Measurements from ENCODE around the gene MPI.

MPI gene

GRCh38 chr15:74840851-74841775 is 48.7 kb upstream of the MPI start:
- TF ChIP-seq ZNF571 (tag by site-specific recombination; IDR thresholded peaks at IDR 0.05): no peak
- TF ChIP-seq, protein P1, sequence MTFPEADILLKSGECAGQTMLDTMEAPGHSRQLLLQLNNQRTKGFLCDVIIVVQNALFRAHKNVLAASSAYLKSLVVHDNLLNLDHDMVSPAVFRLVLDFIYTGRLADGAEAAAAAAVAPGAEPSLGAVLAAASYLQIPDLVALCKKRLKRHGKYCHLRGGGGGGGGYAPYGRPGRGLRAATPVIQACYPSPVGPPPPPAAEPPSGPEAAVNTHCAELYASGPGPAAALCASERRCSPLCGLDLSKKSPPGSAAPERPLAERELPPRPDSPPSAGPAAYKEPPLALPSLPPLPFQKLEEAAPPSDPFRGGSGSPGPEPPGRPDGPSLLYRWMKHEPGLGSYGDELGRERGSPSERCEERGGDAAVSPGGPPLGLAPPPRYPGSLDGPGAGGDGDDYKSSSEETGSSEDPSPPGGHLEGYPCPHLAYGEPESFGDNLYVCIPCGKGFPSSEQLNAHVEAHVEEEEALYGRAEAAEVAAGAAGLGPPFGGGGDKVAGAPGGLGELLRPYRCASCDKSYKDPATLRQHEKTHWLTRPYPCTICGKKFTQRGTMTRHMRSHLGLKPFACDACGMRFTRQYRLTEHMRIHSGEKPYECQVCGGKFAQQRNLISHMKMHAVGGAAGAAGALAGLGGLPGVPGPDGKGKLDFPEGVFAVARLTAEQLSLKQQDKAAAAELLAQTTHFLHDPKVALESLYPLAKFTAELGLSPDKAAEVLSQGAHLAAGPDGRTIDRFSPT (tag by site-specific recombination; IDR thresholded peaks at IDR 0.05): no peak
- no peak for TF ChIP-seq KLF9 (tag by site-specific recombination; IDR thresholded peaks at IDR 0.05; ENCODE audit: low read depth)
- no peak for TF ChIP-seq ZNF26 (tag by site-specific recombination; IDR thresholded peaks at IDR 0.05)
- TF ChIP-seq ZFP37 (tag by site-specific recombination; IDR thresholded peaks at IDR 0.05): no peak
- no peak for TF ChIP-seq IKZF3 (tag by site-specific recombination; IDR thresholded peaks at IDR 0.05)
- no peak for TF ChIP-seq ZNF292 (tag by site-specific recombination; IDR thresholded peaks at IDR 0.05; ENCODE audit: borderline replicate concordance, low read depth)
- no peak for TF ChIP-seq KLF1 (tag by site-specific recombination; IDR thresholded peaks at IDR 0.05)
- TF ChIP-seq MEIS1 (CRISPR knock-in tag; IDR thresholded peaks at IDR 0.05; ENCODE audit: borderline replicate concordance): no peak
- TF ChIP-seq ZNF558 (tag by site-specific recombination; IDR thresholded peaks at IDR 0.05): no peak
- TF ChIP-seq ZNF350 (tag by site-specific recombination; IDR thresholded peaks at IDR 0.05): no peak
- H3K27ac ChIP-seq (ENCODE audit: extremely low read depth, low read depth, low read length): no peak overlapping the region
- POLR2A ChIA-PET: interaction anchor here (0.6 to 2.3 kb wide), 6 partner anchors 29 to 118 kb away, joined by 3 to 12 read pairs (median 5); partner anchors contain the start of gene MPI
- CTCF ChIA-PET: interaction anchor here (0.6 to 4.5 kb wide), 9 partner anchors 8 to 534 kb away, joined by 3 to 29 read pairs (median 4); no protein-coding TSS in a partner anchor
- H3K9me3 ChIP-seq (ENCODE audit: control insufficient read depth, insufficient read depth, low read depth, low read length): no peaks in the 10 kb centered on the region
- no peak overlapping the region for H3K4me3 ChIP-seq (ENCODE audit: low read depth, low read length)
- H3K4me1 ChIP-seq (ENCODE audit: control insufficient read depth, insufficient read depth, low read length): peaks cover 10% of the 10 kb centered on the region
- H3K36me3 ChIP-seq (ENCODE audit: control insufficient read depth in 2 of 2, insufficient read depth in 1 of 2, low read length in 2 of 2): peaks cover 5 to 59% of the 10 kb centered on the region in 2 experiments

DNA sequence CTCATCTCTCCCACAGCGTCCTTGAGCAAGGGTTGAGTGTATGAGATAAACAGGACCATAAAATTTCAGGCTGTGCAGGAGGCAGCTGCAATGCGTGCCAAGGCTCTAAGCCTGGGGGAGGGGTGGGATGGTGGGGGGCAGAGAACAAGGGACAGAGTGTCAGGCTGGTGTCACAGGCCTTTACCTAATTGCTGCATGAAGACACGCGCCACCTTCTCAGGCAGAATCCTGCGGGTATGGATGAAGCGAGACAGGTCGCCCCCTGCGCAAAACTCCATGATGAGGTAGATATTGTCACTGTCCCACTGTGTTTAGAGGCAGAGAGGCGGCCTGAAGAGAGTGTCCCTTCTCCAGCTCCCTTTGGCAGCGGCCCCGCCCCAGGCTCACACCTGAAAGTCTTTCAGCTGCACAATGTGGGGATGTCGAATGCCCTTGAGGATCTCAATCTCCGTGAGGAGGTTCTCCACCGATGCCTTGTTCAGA is 47.9 kb upstream of the MPI start:
- ChIA-PET POLR2A (interaction anchor here (0.6 to 2.3 kb wide), 11 partner anchors 28 to 117 kb away, joined by 3 to 12 read pairs (median 4); partner anchors contain the start of genes CSK, FAM219B and MPI), CTCF (interaction anchor here (0.7 to 4.5 kb wide), 9 partner anchors 9 to 206 kb away, joined by 3 to 29 read pairs (median 4); no protein-coding TSS in a partner anchor)
- Histone ChIP-seq H3K4me3 (ENCODE audit: low read depth, low read length) (peak overlapping the region; percentile 88), H3K36me3 (ENCODE audit: control insufficient read depth in 2 of 2, insufficient read depth in 1 of 2, low read length in 2 of 2) (peaks cover 0 to 52% of the 10 kb centered on the region in 2 experiments; a peak in 2 of 3 replicates), H3K4me1 (ENCODE audit: control insufficient read depth, insufficient read depth, low read length) (peaks cover 10% of the 10 kb centered on the region), H3K27ac (ENCODE audit: extremely low read depth, low read depth, low read length) (peak overlapping the region; percentile 86; the same call in 1 of the 2 replicates), H3K9me3 (ENCODE audit: control insufficient read depth, insufficient read depth, low read depth, low read length) (no peaks in the 10 kb centered on the region)
- no peak for TF ChIP-seq ZNF138 (tag by site-specific recombination; IDR thresholded peaks at IDR 0.05; ENCODE audit: borderline replicate concordance)
- TF ChIP-seq ZNF266 (tag by site-specific recombination; IDR thresholded peaks at IDR 0.05; ENCODE audit: low read depth): no peak
- no peak for TF ChIP-seq ZBTB11 (tag by site-specific recombination; conservative IDR thresholded peaks at IDR 0.05; ENCODE audit: low read depth)
- no peak for TF ChIP-seq ZNF184 (tag by site-specific recombination; IDR thresholded peaks at IDR 0.05)
- TF ChIP-seq ZNF133 (tag by site-specific recombination; IDR thresholded peaks at IDR 0.05): no peak
- TF ChIP-seq, protein P2, sequence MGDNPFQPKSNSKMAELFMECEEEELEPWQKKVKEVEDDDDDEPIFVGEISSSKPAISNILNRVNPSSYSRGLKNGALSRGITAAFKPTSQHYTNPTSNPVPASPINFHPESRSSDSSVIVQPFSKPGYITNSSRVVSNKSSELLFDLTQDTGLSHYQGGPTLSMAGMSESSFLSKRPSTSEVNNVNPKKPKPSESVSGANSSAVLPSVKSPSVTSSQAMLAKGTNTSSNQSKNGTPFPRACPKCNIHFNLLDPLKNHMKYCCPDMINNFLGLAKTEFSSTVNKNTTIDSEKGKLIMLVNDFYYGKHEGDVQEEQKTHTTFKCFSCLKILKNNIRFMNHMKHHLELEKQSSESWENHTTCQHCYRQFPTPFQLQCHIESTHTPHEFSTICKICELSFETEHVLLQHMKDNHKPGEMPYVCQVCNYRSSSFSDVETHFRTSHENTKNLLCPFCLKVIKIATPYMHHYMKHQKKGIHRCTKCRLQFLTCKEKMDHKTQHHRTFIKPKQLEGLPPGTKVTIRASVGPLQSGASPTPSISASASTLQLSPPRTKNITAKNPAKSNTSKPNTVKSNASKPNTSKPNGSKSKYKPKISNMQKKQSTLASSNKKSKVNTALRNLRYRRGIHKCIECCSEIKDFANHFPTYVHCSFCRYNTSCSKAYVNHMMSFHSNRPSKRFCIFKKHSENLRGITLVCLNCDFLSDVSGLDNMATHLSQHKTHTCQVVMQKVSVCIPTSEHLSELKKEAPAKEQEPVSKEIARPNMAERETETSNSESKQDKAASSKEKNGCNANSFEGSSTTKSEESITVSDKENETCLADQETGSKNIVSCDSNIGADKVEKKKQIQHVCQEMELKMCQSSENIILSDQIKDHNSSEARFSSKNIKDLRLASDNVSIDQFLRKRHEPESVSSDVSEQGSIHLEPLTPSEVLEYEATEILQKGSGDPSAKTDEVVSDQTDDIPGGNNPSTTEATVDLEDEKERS (tag by site-specific recombination; IDR thresholded peaks at IDR 0.05): no peak
- no peak for TF ChIP-seq ZBTB7A (tag by site-specific recombination; IDR thresholded peaks at IDR 0.05; ENCODE audit: low read depth)
- TF ChIP-seq, protein P3, sequence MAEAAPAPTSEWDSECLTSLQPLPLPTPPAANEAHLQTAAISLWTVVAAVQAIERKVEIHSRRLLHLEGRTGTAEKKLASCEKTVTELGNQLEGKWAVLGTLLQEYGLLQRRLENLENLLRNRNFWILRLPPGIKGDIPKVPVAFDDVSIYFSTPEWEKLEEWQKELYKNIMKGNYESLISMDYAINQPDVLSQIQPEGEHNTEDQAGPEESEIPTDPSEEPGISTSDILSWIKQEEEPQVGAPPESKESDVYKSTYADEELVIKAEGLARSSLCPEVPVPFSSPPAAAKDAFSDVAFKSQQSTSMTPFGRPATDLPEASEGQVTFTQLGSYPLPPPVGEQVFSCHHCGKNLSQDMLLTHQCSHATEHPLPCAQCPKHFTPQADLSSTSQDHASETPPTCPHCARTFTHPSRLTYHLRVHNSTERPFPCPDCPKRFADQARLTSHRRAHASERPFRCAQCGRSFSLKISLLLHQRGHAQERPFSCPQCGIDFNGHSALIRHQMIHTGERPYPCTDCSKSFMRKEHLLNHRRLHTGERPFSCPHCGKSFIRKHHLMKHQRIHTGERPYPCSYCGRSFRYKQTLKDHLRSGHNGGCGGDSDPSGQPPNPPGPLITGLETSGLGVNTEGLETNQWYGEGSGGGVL (tag by site-specific recombination; IDR thresholded peaks at IDR 0.05): peak; percentile 41
- TF ChIP-seq ZNF654 (tag by site-specific recombination; IDR thresholded peaks at IDR 0.05; ENCODE audit: low read depth): no peak

Measured in HEK293 (cell line).